ENCODE data around the gene ST3GAL3. TPM values are rescaled to one million over a fixed set of nuclear protein-coding genes. Genes with fewer than 3 reads are reported as not detected.

Gene ST3GAL3
- total and polyA plus RNA-seq, 2 donors (not counting 3 experiments of a cell fraction or from before 2014, with no cell fraction given) = 14.3 to 35.8 TPM

DNA sequence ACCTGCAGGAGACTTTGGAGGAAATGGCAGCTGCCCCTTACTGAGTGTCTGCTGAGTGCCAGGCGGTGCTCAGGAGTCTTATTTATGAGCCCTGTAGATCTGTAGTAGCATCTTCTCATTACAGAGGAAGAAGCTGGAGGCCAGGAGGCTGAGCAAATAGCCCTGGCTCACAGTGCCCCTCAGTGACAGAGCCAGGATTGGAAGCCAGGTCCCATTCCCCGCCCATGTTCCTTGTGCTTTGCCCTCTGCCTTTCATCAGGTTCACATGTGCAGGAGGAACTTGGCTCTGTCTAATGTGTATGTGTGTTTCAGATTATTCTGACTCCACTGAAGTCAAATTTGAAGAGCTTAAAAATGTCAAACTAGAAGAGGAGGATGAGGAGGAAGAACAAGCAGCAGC is 36.1 kb upstream of the ST3GAL3 start:
- no peak for FAIRE-seq
- no peak overlapping the region for H3K4me3 ChIP-seq (replicated peaks in 1 of 3; ENCODE audit: insufficient read depth in 1 of 3, low read depth in 1 of 3, low read length in 3 of 3)
- H3K4me1 ChIP-seq (ENCODE audit: control insufficient read depth, extremely low read depth, insufficient read depth, low read length) = no peaks in the 10 kb centered on the region
- CTCF ChIA-PET = interaction anchor here (1.1 to 1.2 kb wide), 2 partner anchors 18 to 263 kb away, joined by 3 to 4 read pairs; no protein-coding TSS in a partner anchor
- no peak overlapping the region for H3K9ac ChIP-seq (replicated peaks; ENCODE audit: extremely low read depth, insufficient read depth, low read length)
- dilution Hi-C loops (cut with MboI; ENCODE audit: extremely low pct_ligation_motif_present, low sequenced_read_pairs) = no loop called here
- H3K79me2 ChIP-seq (ENCODE audit: control insufficient read depth, insufficient read depth, low read length) = no peaks in the 10 kb centered on the region
- DNase-seq (ENCODE audit: low read depth, low spot score) = no peak
- TF ChIP-seq POLR2A (IDR thresholded peaks at IDR 0.05; ENCODE audit: low read depth, low read length) (no peak), JUN (IDR thresholded peaks at IDR 0.05; ENCODE audit: borderline replicate concordance, insufficient read depth, insufficient read length, low read depth) (no peak), FOS (IDR thresholded peaks at IDR 0.05; ENCODE audit: borderline replicate concordance, insufficient read depth, low read length) (no peak), EZH2 (IDR thresholded peaks at IDR 0.05; ENCODE audit: borderline replicate concordance, low read depth, low read length, severe bottlenecking) (no peak), MYC (IDR thresholded peaks at IDR 0.05; ENCODE audit: low read depth, low read length) (no peak), POLR2AphosphoS5 (IDR thresholded peaks at IDR 0.05; ENCODE audit: insufficient read depth, low read depth, low read length) (no peak), GATA2 (IDR thresholded peaks at IDR 0.05; ENCODE audit: insufficient read depth, insufficient read length, low read depth, low read length) (no peak)
- TF ChIP-seq, protein P1, sequence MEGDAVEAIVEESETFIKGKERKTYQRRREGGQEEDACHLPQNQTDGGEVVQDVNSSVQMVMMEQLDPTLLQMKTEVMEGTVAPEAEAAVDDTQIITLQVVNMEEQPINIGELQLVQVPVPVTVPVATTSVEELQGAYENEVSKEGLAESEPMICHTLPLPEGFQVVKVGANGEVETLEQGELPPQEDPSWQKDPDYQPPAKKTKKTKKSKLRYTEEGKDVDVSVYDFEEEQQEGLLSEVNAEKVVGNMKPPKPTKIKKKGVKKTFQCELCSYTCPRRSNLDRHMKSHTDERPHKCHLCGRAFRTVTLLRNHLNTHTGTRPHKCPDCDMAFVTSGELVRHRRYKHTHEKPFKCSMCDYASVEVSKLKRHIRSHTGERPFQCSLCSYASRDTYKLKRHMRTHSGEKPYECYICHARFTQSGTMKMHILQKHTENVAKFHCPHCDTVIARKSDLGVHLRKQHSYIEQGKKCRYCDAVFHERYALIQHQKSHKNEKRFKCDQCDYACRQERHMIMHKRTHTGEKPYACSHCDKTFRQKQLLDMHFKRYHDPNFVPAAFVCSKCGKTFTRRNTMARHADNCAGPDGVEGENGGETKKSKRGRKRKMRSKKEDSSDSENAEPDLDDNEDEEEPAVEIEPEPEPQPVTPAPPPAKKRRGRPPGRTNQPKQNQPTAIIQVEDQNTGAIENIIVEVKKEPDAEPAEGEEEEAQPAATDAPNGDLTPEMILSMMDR (IDR thresholded peaks at IDR 0.05; ENCODE audit: extremely low read depth in 1 of 2, insufficient read depth in 1 of 2, low read depth in 1 of 2, low read length in 2 of 2) = no peak
- TF ChIP-seq, protein P2, sequence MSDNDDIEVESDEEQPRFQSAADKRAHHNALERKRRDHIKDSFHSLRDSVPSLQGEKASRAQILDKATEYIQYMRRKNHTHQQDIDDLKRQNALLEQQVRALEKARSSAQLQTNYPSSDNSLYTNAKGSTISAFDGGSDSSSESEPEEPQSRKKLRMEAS (IDR thresholded peaks at IDR 0.05; ENCODE audit: insufficient read depth, insufficient read length) = no peak
- no peaks in the 10 kb centered on the region for H4K20me1 ChIP-seq (replicated peaks; ENCODE audit: control insufficient read depth, extremely low read depth, insufficient read depth, low read length)
- no peaks in the 10 kb centered on the region for H3K9me1 ChIP-seq (replicated peaks; ENCODE audit: control insufficient read depth, extremely low read depth, insufficient read depth, low read length)
- H3K27me3 ChIP-seq (ENCODE audit: control insufficient read depth in 2 of 2, insufficient read depth in 2 of 2, low read length in 2 of 2) = no peaks in the 10 kb centered on the region
- H3K27ac ChIP-seq (ENCODE audit: insufficient read depth, low read depth, low read length) = no peak overlapping the region
- H3K4me2 ChIP-seq (ENCODE audit: insufficient read depth, low read length) = no peak overlapping the region
- POLR2A ChIA-PET = interaction anchor here (1.1 kb wide), 1 partner anchor 21 kb away, joined by 3 read pairs; the partner anchor contains the start of gene KDM4A
- H2AFZ ChIP-seq (ENCODE audit: low read depth, low read length) = no peak overlapping the region
- intact Hi-C loops (cut with micrococcal nuclease) = no loop called here
- H3K9me3 ChIP-seq (replicated peaks; ENCODE audit: control insufficient read depth, insufficient read depth, low read length) = no peaks in the 10 kb centered on the region
- peaks cover 41 to 55% of the 10 kb centered on the region in 2 experiments for H3K36me3 ChIP-seq (ENCODE audit: control insufficient read depth in 2 of 2, extremely low read depth in 1 of 2, insufficient read depth in 2 of 2, low read length in 2 of 2)
- no TSS peak for BruUV-seq (replicated peaks)
